Ishikawa (cell line): Measurements from ENCODE around the gene TP73.

Source experiments
- CEBPB ChIP-seq: IDR thresholded peaks from 2 replicates; pipeline ENCODE4 v1.6.1; 2012
- CREB1 ChIP-seq: IDR thresholded peaks from 2 replicates; pipeline ENCODE4 v1.6.1; 2012; ENCODE audit warnings: low read depth
- EGR1 ChIP-seq: IDR thresholded peaks from 2 replicates; pipeline ENCODE4 v1.6.1; 2012
- EP300 ChIP-seq: IDR thresholded peaks from 2 replicates; pipeline ENCODE4 v1.6.1; 2012; ENCODE audit warnings: borderline replicate concordance
- FOXM1 ChIP-seq: IDR thresholded peaks from 2 replicates; pipeline ENCODE4 v1.6.1; 2012; ENCODE audit warnings: low read depth, borderline replicate concordance
- NFIC ChIP-seq: IDR thresholded peaks from 2 replicates; pipeline ENCODE4 v1.6.1; 2012
- RAD21 ChIP-seq: IDR thresholded peaks from 2 replicates; pipeline ENCODE4 v1.6.1; 2012; ENCODE audit warnings: low read depth
- TAF1 ChIP-seq: IDR thresholded peaks from 2 replicates; pipeline ENCODE4 v1.6.1; 2012; ENCODE audit warnings: low read depth, mild to moderate bottlenecking
- TCF12 ChIP-seq: IDR thresholded peaks from 2 replicates; pipeline ENCODE4 v1.6.1; 2012; ENCODE audit warnings: low read depth
- TEAD4 ChIP-seq: IDR thresholded peaks from 2 replicates; pipeline ENCODE4 v1.6.1; 2012
- YY1 ChIP-seq: IDR thresholded peaks from 2 replicates; pipeline ENCODE4 v1.6.1; 2012; ENCODE audit warnings: low read depth
- ZBTB7A ChIP-seq: IDR thresholded peaks from 2 replicates; pipeline ENCODE4 v1.6.1; 2012; ENCODE audit warnings: low read depth
- TF ChIP-seq, protein P1 (sequence below): IDR thresholded peaks from 2 replicates; pipeline ENCODE4 v1.6.1; 2012
- TF ChIP-seq, protein P2 (sequence below): IDR thresholded peaks from 2 replicates; pipeline ENCODE4 v1.6.1; 2012
- TF ChIP-seq, protein P3 (sequence below): IDR thresholded peaks from 2 replicates; pipeline ENCODE4 v1.6.1; 2012; ENCODE audit warnings: low read depth, mild to moderate bottlenecking

TP73 gene

DNA sequence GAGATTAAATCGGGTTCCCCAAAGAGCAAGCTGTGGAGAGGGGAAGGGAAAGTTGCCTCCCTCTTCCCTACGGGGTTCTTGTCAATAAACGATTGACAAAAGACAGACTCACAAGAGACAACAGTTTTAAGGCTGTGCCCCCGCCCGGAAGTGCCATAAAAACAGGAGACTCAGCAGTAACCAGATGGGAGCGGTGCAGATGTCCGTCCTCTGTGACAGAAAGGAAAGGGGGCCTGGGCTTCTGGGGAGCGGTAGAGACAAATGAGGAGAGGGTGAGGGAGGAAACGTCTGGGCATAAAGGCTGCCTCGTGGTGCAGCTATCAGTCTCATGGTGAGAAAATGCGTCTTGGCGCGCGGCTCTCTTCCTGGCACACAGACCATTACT, 5.9 kb downstream of the TP73 start:
- TF ChIP-seq FOXM1 (no peak), EP300 (no peak), TAF1 (no peak), CEBPB (no peak), TEAD4 (no peak)

DNA sequence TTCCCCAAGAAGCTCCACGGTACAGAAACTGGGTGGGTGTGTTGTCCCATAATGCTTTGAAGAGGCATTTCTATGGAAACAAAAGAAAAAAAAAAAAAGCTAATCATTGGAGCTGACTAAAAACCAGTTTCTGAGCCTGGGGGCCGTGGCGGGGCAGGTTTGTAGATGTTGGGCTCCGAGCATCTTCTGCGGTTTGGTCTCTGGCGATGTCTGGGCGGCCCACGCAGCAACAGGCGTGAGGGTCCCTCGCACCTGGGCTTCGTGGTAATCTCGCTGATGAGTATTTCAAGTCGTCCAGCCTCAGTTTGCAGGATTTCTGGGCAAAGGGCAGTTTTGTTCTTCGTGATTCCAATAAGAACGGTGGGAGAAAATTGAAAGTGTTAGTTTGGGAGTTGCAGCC, 6.8 kb downstream of the TP73 start:
- TF ChIP-seq EP300 (no peak), TCF12 (no peak), RAD21 (no peak), EGR1 (no peak), ZBTB7A (no peak), CREB1 (no peak), NFIC (no peak), TAF1 (no peak)
- TF ChIP-seq, protein P1, sequence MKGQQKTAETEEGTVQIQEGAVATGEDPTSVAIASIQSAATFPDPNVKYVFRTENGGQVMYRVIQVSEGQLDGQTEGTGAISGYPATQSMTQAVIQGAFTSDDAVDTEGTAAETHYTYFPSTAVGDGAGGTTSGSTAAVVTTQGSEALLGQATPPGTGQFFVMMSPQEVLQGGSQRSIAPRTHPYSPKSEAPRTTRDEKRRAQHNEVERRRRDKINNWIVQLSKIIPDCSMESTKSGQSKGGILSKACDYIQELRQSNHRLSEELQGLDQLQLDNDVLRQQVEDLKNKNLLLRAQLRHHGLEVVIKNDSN = no peak

DNA sequence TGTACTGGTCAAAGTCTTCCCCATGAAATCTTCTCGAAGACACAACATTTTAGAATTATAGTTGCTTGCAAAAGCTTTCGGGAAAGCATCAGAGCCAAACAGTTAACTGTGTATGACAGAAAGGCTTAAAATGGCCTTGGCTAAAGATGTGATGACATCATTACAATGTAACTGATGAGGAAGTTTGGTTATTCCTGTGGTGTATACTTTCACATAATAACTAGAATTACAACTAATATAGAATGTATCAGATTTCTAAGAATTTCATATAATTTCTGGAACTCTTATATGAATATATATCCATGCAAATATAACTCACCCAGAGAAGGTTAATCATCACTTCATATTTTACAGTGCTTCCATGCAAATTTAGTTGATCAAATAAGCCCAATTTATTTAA, 8.4 kb downstream of the TP73 start:
- TF ChIP-seq YY1 (no peak), TAF1 (no peak), NFIC (no peak), FOXM1 (no peak), TCF12 (no peak), ZBTB7A (no peak), RAD21 (no peak), EP300 (no peak), CEBPB (no peak), TEAD4 (no peak)
- TF ChIP-seq, protein P2, sequence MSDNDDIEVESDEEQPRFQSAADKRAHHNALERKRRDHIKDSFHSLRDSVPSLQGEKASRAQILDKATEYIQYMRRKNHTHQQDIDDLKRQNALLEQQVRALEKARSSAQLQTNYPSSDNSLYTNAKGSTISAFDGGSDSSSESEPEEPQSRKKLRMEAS = no peak
- TF ChIP-seq, protein P3, sequence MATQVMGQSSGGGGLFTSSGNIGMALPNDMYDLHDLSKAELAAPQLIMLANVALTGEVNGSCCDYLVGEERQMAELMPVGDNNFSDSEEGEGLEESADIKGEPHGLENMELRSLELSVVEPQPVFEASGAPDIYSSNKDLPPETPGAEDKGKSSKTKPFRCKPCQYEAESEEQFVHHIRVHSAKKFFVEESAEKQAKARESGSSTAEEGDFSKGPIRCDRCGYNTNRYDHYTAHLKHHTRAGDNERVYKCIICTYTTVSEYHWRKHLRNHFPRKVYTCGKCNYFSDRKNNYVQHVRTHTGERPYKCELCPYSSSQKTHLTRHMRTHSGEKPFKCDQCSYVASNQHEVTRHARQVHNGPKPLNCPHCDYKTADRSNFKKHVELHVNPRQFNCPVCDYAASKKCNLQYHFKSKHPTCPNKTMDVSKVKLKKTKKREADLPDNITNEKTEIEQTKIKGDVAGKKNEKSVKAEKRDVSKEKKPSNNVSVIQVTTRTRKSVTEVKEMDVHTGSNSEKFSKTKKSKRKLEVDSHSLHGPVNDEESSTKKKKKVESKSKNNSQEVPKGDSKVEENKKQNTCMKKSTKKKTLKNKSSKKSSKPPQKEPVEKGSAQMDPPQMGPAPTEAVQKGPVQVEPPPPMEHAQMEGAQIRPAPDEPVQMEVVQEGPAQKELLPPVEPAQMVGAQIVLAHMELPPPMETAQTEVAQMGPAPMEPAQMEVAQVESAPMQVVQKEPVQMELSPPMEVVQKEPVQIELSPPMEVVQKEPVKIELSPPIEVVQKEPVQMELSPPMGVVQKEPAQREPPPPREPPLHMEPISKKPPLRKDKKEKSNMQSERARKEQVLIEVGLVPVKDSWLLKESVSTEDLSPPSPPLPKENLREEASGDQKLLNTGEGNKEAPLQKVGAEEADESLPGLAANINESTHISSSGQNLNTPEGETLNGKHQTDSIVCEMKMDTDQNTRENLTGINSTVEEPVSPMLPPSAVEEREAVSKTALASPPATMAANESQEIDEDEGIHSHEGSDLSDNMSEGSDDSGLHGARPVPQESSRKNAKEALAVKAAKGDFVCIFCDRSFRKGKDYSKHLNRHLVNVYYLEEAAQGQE = no peak

DNA sequence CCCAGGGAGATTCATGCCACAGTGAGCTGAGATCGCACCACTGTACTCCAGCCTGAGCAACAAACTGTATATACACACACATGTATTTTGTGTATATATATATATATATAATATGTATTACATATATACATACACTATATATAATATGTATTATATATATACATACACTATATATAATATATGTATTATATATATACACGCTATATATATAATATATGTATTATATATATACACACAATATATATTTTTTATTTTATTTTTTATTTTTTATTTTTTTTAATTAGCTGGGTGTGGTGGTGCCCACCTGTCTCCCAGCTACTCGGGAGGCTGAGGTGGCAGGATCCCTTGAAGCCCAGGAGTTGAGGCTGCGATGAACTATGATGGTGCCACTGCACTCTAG, 9.3 kb downstream of the TP73 start:
- TF ChIP-seq ZBTB7A (no peak), EGR1 (no peak), RAD21 (no peak), TCF12 (no peak), NFIC (no peak), CEBPB (no peak)
- TF ChIP-seq, protein P3 = no peak
- TF ChIP-seq, protein P2 = no peak

DNA sequence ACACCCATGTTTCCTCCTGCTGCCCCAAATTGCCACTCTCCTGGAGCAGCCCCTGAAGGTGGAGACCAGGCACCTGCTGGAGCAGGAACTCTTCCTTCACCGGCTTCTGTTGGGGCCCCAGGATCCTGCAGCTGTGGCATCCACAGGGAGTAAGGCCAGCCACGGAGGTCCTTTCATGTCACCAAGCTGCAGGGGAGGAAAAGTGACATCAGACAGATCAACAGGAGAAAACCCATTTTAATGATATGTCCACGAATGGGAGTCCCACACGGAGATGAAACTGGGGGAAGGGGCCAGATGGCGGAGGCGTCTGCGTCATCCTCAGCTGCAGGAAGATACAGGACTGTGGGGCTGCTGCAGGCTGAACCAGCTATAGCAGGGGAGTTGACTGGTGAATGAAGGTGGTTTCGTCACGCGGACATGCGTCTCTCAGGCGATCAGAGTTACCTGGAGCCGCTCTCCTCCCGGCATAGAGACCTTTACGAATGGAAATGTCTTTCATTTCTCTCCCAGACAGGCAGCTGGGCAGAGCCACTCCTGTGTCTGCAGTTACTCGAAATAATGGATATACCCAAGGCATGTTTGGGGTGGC, 9.9 kb downstream of the TP73 start:
- TF ChIP-seq FOXM1 (no peak), TAF1 (no peak), CREB1 (no peak), ZBTB7A (no peak), RAD21 (no peak), NFIC (no peak), TEAD4 (no peak), CEBPB (no peak), EGR1 (no peak), TCF12 (no peak), EP300 (no peak), YY1 (no peak)
- TF ChIP-seq, protein P3 = no peak
- TF ChIP-seq, protein P1 = no peak
